PC-3 (cell line): Measurements from ENCODE around the gene ERO1B. TPM values are rescaled to one million over a fixed set of nuclear protein-coding genes. Genes with fewer than 3 reads are reported as not detected.

Experiments used
- ATAC-seq: fragments of 200-7000 bp; cut with Tn5 transposase; 2 replicates; pipeline ENCODE4 v1.9.1; 2020; ENCODE audit warnings: mild to moderate bottlenecking, moderate library complexity
- BruUV-seq: library from RNA; stranded (reverse); fragments of 400-500 nt; replicated peaks from 2 replicates; lab custom pipeline; 2021; lab: Mats Ljungman, UMichigan
- CTCF ChIA-PET: fragments of 300-600 bp; sonication (Branson Sonifier 250); formaldehyde crosslinking; loops from one replicate; lab custom pipeline; 2022; ENCODE audit warnings: antibody characterized with exemption; lab: Charles Lee
- POLR2A ChIA-PET: fragments of 300-600 bp; sonication (Branson Sonifier 250); formaldehyde crosslinking; loops from one replicate; lab custom pipeline; 2022; ENCODE audit warnings: antibody characterized with exemption; ENCODE audit not compliant: unreplicated experiment; lab: Charles Lee
- DNase-seq: peaks from one replicate; pipeline ENCODE4 v3.0.0-alpha.2; 2015
- H2AFZ ChIP-seq: fragments of 300-600 bp; sonication (generic); 2 replicates; pipeline ENCODE4 v1.6.0; 2016; ENCODE audit warnings: antibody characterized with exemption, low read length
- H3F3A ChIP-seq: fragments of 300-600 bp; sonication (generic); one replicate; pipeline ENCODE4 v1.6.0; 2017; ENCODE audit warnings: antibody characterized with exemption, low read length, control low read depth, mild to moderate bottlenecking; ENCODE audit not compliant: unreplicated experiment
- H3K27ac ChIP-seq: fragments of 300-600 bp; sonication (generic); 2 replicates; pipeline ENCODE4 v1.5.1; 2016; ENCODE audit warnings: mild to moderate bottlenecking, low read length
- H3K27me3 ChIP-seq: fragments of 300-600 bp; sonication (generic); 2 replicates; pipeline ENCODE4 v1.6.1; 2016; ENCODE audit warnings: low read length, mixed read lengths
- H3K36me3 ChIP-seq: fragments of 300-600 bp; sonication (generic); 2 replicates; pipeline ENCODE4 v1.6.1; 2016; ENCODE audit warnings: low read depth, mixed run types, low read length, mixed read lengths
- H3K4me1 ChIP-seq: fragments of 300-600 bp; sonication (generic); 2 replicates; pipeline ENCODE4 v1.5.1; 2016; ENCODE audit warnings: low read length; ENCODE audit not compliant: insufficient read depth
- H3K4me2 ChIP-seq: fragments of 300-600 bp; sonication (generic); 2 replicates; pipeline ENCODE4 v1.6.0; 2016; ENCODE audit warnings: low read length
- H3K4me3 ChIP-seq: fragments of 300-600 bp; sonication (generic); 2 replicates; pipeline ENCODE4 v1.5.1; 2016; ENCODE audit warnings: mild to moderate bottlenecking, low read length, mixed read lengths
- H3K79me2 ChIP-seq: fragments of 300-600 bp; sonication (generic); 2 replicates; pipeline ENCODE4 v1.6.1; 2017; ENCODE audit warnings: low read length, mixed read lengths
- H3K9ac ChIP-seq: fragments of 300-600 bp; sonication (generic); 2 replicates; pipeline ENCODE4 v1.6.0; 2016; ENCODE audit warnings: mild to moderate bottlenecking, low read length
- H3K9me2 ChIP-seq: fragments of 300-600 bp; sonication (generic); replicated peaks from 2 replicates; pipeline ENCODE4 v1.6.1; 2016; ENCODE audit warnings: mixed run types, low read length, mixed read lengths
- H3K9me3 ChIP-seq: fragments of 300-600 bp; sonication (generic); 2 replicates; pipeline ENCODE4 v1.6.1; 2016; ENCODE audit warnings: low read length, mixed read lengths
- H4K20me1 ChIP-seq: fragments of 300-600 bp; sonication (generic); 2 replicates; pipeline ENCODE4 v1.6.1; 2016; ENCODE audit warnings: low read length, mixed read lengths
- CTCF ChIP-seq: fragments of 300-600 bp; sonication (generic); conservative IDR thresholded peaks from 2 replicates; pipeline ENCODE4 v1.5.1; 2017; ENCODE audit warnings: antibody characterized with exemption, low read depth, mild to moderate bottlenecking, low read length
- EZH2 ChIP-seq: fragments of 300-600 bp; sonication (generic); IDR thresholded peaks from one replicate; pipeline ENCODE4 v1.6.1; 2017; ENCODE audit warnings: antibody characterized with exemption, mild to moderate bottlenecking, low read length; ENCODE audit not compliant: unreplicated experiment
- EZH2phosphoT487 ChIP-seq: fragments of 300-600 bp; sonication (generic); IDR thresholded peaks from 2 replicates; pipeline ENCODE4 v1.6.1; 2018; ENCODE audit warnings: mild to moderate bottlenecking, antibody characterized with exemption, low read length, borderline replicate concordance
- intact Hi-C: fragments of 100-400 bp; cut with micrococcal nuclease; formaldehyde crosslinking; loops from 2 replicates; pipeline ENCODE4 v1.9.0; 2023
- total RNA-seq: library from RNA; depleted of rRNA; stranded (reverse); fragments of >200 nt; gene quantifications from 2 replicates; pipeline ENCODE4 v1.2.3, GENCODE V29; 2014

Gene ERO1B
- total RNA-seq, 1 experiment from 2014 or later: 0.95 TPM

- H3K36me3 ChIP-seq: no peaks in the 10 kb centered on the region
- H3K79me2 ChIP-seq: no peaks in the 10 kb centered on the region
- no peak overlapping the region for H3K27ac ChIP-seq
- H3F3A ChIP-seq: no peaks in the 10 kb centered on the region
- POLR2A ChIA-PET: no interaction called here
- H3K4me1 ChIP-seq: no peaks in the 10 kb centered on the region
- ATAC-seq (no peak), DNase-seq (no peak)
- no peak overlapping the region for H3K9ac ChIP-seq
- no peaks in the 10 kb centered on the region for H4K20me1 ChIP-seq
- CTCF ChIA-PET: no interaction called here
- H2AFZ ChIP-seq: no peak overlapping the region
- no TSS peak for BruUV-seq
- no peaks in the 10 kb centered on the region for H3K9me3 ChIP-seq
- no peaks in the 10 kb centered on the region for H3K9me2 ChIP-seq
- intact Hi-C loops: no loop called here
- no peak for TF ChIP-seq EZH2phosphoT487
- no peak for TF ChIP-seq EZH2
- no peak for TF ChIP-seq CTCF
- H3K4me2 ChIP-seq: no peak overlapping the region
- H3K4me3 ChIP-seq: no peak overlapping the region
- H3K27me3 ChIP-seq: no peaks in the 10 kb centered on the region
Measured at GRCh38 chr1:236251587-236251986, 30.2 kb downstream of the ERO1B start.

- BruUV-seq: no TSS peak
- DNase-seq (no peak), ATAC-seq (no peak)
- H4K20me1 ChIP-seq: no peaks in the 10 kb centered on the region
- H3K79me2 ChIP-seq: no peaks in the 10 kb centered on the region
- no peak overlapping the region for H3K27ac ChIP-seq
- no peak overlapping the region for H2AFZ ChIP-seq
- intact Hi-C loops: no loop called here
- POLR2A ChIA-PET: no interaction called here
- H3K9me3 ChIP-seq: no peaks in the 10 kb centered on the region
- no peaks in the 10 kb centered on the region for H3F3A ChIP-seq
- H3K36me3 ChIP-seq: no peaks in the 10 kb centered on the region
- H3K9me2 ChIP-seq: no peaks in the 10 kb centered on the region
- H3K4me3 ChIP-seq: no peak overlapping the region
- no peaks in the 10 kb centered on the region for H3K27me3 ChIP-seq
- CTCF ChIA-PET: no interaction called here
- no peak overlapping the region for H3K9ac ChIP-seq
- H3K4me2 ChIP-seq: no peak overlapping the region
- TF ChIP-seq CTCF (no peak), EZH2 (no peak), EZH2phosphoT487 (no peak)
- no peaks in the 10 kb centered on the region for H3K4me1 ChIP-seq
Measured at GRCh38 chr1:236247286-236247685, 34.5 kb downstream of the ERO1B start.

GRCh38 chr1:236242568-236242967 is 39.2 kb downstream of the ERO1B start:
- POLR2A ChIA-PET: no interaction called here
- H3K4me3 ChIP-seq: no peak overlapping the region
- no peaks in the 10 kb centered on the region for H3F3A ChIP-seq
- intact Hi-C loops: no loop called here
- H3K9me3 ChIP-seq: no peaks in the 10 kb centered on the region
- H3K27ac ChIP-seq: no peak overlapping the region
- DNase-seq (no peak), ATAC-seq (no peak)
- no peak overlapping the region for H3K9ac ChIP-seq
- TF ChIP-seq EZH2phosphoT487: no peak
- no peak for TF ChIP-seq CTCF
- TF ChIP-seq EZH2: no peak
- no peak overlapping the region for H2AFZ ChIP-seq
- H3K9me2 ChIP-seq: no peaks in the 10 kb centered on the region
- no peaks in the 10 kb centered on the region for H4K20me1 ChIP-seq
- CTCF ChIA-PET: no interaction called here
- H3K79me2 ChIP-seq: no peaks in the 10 kb centered on the region
- H3K27me3 ChIP-seq: no peaks in the 10 kb centered on the region
- BruUV-seq: no TSS peak
- H3K36me3 ChIP-seq: no peaks in the 10 kb centered on the region
- H3K4me1 ChIP-seq: no peaks in the 10 kb centered on the region; the same call in 1 of the 2 replicates
- no peak overlapping the region for H3K4me2 ChIP-seq
